Tibial nerve (tissue), 4 donors: ENCODE data around the gene PIEZO1.

Source experiments
- EP300 ChIP-seq, 2 donors: sonication (generic); formaldehyde crosslinking; IDR thresholded peaks; one replicate each; pipeline ENCODE4 v1.6.1; 2017; ENCODE audit warnings: antibody characterized with exemption in 2 of 2, mild to moderate bottlenecking in 1 of 2
- POLR2A ChIP-seq, 2 donors: fragments of 450-650 bp; IDR thresholded peaks; one replicate each; pipeline ENCODE4 v1.6.1; 2017; ENCODE audit warnings: antibody characterized with exemption in 2 of 2, mild to moderate bottlenecking in 2 of 2, moderate library complexity in 2 of 2
- TF ChIP-seq, protein P1 (sequence below), 5 experiments: fragments of 200-600 bp in 3 of 5; fragments of 450-650 bp in 2 of 5; sonication (generic) in 3 of 5; IDR thresholded peaks; one replicate each; pipeline ENCODE4 v1.5.1; 2016 to 2019; ENCODE audit warnings: antibody characterized with exemption in 5 of 5, mild to moderate bottlenecking in 3 of 5, moderate library complexity in 2 of 5

DNA sequence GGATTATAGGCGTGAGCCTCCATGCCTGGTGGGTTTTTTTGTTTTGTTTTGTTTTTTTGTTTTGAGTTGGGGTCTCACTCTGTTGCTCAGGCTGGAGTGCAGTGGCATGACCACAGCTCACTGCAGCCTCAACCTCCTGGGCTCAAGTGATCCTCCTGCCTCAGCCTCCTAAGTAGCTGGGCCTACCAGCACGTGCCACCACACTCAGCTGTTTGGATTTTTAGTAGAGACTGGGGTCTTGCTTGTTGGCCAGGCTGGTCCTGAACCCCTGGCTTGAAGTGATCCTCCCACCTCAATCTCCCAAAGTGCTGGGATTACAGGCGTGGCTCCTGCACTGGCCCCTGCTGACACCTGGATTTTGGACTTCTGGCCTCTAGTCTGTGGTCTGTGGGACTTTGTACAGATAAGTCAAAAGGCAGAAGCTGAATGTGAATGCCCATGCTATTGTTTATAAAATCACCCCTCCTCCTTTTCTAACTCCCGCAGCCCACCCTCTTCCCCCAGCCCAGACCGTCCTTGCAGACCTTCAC, 104.4 kb downstream of the PIEZO1 start:
- TF ChIP-seq, protein P1, sequence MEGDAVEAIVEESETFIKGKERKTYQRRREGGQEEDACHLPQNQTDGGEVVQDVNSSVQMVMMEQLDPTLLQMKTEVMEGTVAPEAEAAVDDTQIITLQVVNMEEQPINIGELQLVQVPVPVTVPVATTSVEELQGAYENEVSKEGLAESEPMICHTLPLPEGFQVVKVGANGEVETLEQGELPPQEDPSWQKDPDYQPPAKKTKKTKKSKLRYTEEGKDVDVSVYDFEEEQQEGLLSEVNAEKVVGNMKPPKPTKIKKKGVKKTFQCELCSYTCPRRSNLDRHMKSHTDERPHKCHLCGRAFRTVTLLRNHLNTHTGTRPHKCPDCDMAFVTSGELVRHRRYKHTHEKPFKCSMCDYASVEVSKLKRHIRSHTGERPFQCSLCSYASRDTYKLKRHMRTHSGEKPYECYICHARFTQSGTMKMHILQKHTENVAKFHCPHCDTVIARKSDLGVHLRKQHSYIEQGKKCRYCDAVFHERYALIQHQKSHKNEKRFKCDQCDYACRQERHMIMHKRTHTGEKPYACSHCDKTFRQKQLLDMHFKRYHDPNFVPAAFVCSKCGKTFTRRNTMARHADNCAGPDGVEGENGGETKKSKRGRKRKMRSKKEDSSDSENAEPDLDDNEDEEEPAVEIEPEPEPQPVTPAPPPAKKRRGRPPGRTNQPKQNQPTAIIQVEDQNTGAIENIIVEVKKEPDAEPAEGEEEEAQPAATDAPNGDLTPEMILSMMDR (IDR thresholded peaks at IDR 0.05) = no peak
- no peak for TF ChIP-seq POLR2A (IDR thresholded peaks at IDR 0.05)
- no peak for TF ChIP-seq EP300 (IDR thresholded peaks at IDR 0.05)
